T-helper 1 cell treated with Interleukin-12 subunit alpha and Interleukin-12 subunit beta and Interleukin-4 antibody, amounts not matched to agents 30 μg/mL and 1 μg/mL, for 36 hours (primary cell): ENCODE measurements around the gene RNU6-7.
A peak's percentile ranks its signal among the peaks of the same experiment; 100 is the strongest.

ENCODE experiments used
- H3K27ac Mint-ChIP-seq: one replicate; pipeline ENCODE4 v1.8.0; 2021; ENCODE audit warnings: mild to moderate bottlenecking, mixed read lengths
- H3K27me3 Mint-ChIP-seq: one replicate; pipeline ENCODE4 v1.8.0; 2021; ENCODE audit warnings: low read depth, mixed read lengths
- H3K36me3 Mint-ChIP-seq: one replicate; pipeline ENCODE4 v1.8.0; 2021; ENCODE audit warnings: low read depth, mixed read lengths
- H3K4me1 Mint-ChIP-seq: one replicate; pipeline ENCODE4 v1.8.0; 2021; ENCODE audit warnings: low read depth, mixed read lengths
- H3K4me3 Mint-ChIP-seq: one replicate; pipeline ENCODE4 v1.8.0; 2021; ENCODE audit warnings: mild to moderate bottlenecking, moderate library complexity, mixed read lengths
- H3K9me3 Mint-ChIP-seq: one replicate; pipeline ENCODE4 v1.8.0; 2021; ENCODE audit warnings: mixed read lengths

The RNU6-7 gene

DNA sequence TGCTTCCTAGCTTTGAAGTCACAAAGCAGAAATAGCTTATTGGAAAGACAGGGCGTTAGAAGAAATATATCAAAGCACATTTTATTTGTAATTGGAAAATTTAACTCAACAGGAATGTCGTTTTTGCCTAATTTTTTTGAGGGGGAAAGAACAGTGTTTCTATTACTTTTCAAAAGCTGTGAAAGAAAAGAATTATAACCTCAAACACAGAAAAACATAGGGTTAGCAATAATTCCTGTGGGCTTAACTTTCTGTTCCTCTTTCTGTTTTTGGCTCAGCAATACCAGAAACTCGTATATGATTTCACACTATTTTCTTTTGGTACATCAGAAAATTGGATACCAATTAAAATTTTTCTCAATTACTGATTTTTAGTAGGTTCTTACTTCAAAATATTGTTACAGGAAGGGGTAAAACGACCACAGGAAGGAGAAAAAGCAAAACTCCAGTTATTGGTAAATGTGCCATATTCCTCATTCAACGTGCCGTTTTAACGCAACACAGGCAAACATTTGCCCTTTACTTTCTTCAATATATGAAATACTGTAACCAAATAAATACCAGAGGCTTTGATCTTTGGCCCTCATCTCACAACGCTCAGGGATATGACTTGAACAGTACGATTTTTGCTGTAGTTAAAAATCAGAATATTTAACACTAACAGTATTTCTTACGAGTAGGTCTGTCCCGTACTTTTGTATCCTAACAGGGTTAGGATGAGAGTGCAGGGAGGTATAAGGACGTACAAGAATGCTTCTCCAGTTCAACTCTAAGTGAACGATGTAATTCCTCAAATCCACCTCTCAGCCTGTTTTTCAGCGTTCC, 1.3 kb upstream of the RNU6-7 start:
- H3K27me3 Mint-ChIP-seq = peaks cover 4% of the 10 kb centered on the region
- H3K4me1 Mint-ChIP-seq = peaks cover 30% of the 10 kb centered on the region
- H3K36me3 Mint-ChIP-seq = no peaks in the 10 kb centered on the region
- peak overlapping the region; percentile 98 for H3K27ac Mint-ChIP-seq
- H3K9me3 Mint-ChIP-seq = no peaks in the 10 kb centered on the region
- peak overlapping the region; percentile 88 for H3K4me3 Mint-ChIP-seq

- Mint-ChIP-seq H3K36me3 (no peaks in the 10 kb centered on the region), H3K27me3 (peaks cover 5% of the 10 kb centered on the region), H3K4me3 (peak overlapping the region; percentile 88), H3K27ac (peak overlapping the region; percentile 98), H3K9me3 (no peaks in the 10 kb centered on the region), H3K4me1 (peaks cover 33% of the 10 kb centered on the region)
Observed at GRCh38 chr14:32201193-32201815, 541 bp upstream of the RNU6-7 start.

- Mint-ChIP-seq H3K9me3 (no peaks in the 10 kb centered on the region), H3K4me3 (peak overlapping the region; percentile 88), H3K4me1 (peaks cover 36% of the 10 kb centered on the region)
Observed at GRCh38 chr14:32202491-32202997, 699 bp downstream of the RNU6-7 start.

DNA sequence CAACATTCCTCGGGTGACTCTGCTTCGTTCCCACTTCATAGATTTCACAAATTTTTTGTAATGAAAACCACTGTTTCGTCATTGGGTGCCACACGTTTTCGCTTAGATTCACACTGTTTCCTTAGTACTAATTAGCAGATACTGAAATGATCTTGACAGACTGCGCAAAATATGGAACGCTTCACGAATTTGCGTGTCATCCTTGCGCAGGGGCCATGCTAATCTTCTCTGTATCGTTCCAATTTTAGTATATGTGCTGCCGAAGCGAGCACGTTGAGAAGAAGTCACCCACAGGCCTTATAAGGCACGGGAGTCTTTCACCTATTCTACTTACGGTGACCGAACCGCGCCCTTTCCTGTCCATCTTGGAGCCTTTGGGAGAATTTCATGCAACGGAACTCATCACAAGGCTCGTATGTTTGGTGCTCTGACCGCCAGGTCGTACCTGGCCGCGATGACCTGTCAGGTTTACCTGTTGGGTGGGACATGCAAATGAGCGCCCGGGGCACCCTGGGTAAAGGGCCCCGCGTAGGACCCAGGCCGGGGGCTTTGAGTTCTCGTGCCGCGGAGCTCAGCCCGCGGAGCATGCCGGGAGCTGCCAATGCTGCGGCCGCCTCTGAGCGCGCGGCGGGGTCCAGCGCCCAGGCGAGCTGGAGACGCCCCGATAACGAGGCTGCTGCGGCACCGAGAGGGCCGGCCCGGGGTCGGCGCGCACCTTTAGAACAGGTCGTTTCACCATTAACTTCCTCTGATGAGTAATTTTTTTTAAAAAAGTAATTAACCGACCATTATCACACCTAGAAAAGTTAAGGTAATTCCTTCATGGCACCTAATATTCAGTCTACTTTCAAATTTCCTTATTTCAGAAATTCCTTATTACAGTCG, 1.4 kb downstream of the RNU6-7 start, which contains the start of gene RNU6-8:
RNU6-8 (minus strand) TSS at position 272 of the 885 bp plus-strand sequence.
- Mint-ChIP-seq H3K36me3 (no peaks in the 10 kb centered on the region), H3K27me3 (peaks cover 15% of the 10 kb centered on the region), H3K9me3 (no peaks in the 10 kb centered on the region), H3K27ac (peak within 1 kb of the TSS; percentile 98), H3K4me1 (peaks cover 36% of the 10 kb centered on the region), H3K4me3 (peak within 1 kb of the TSS; percentile 88)

More at GRCh38 chr14:32202491-32202997, 699 bp downstream of the RNU6-7 start:
- no peaks in the 10 kb centered on the region for H3K36me3 Mint-ChIP-seq
- H3K27ac Mint-ChIP-seq = peak overlapping the region; percentile 98
- H3K27me3 Mint-ChIP-seq = peaks cover 10% of the 10 kb centered on the region

GRCh38 chr14:32203928-32204357, 2.1 kb downstream of the RNU6-7 start:
- Mint-ChIP-seq H3K27ac (peak overlapping the region; percentile 78), H3K27me3 (peaks cover 18% of the 10 kb centered on the region), H3K9me3 (no peaks in the 10 kb centered on the region), H3K4me3 (peak overlapping the region; percentile 88), H3K36me3 (no peaks in the 10 kb centered on the region), H3K4me1 (peaks cover 36% of the 10 kb centered on the region)

DNA sequence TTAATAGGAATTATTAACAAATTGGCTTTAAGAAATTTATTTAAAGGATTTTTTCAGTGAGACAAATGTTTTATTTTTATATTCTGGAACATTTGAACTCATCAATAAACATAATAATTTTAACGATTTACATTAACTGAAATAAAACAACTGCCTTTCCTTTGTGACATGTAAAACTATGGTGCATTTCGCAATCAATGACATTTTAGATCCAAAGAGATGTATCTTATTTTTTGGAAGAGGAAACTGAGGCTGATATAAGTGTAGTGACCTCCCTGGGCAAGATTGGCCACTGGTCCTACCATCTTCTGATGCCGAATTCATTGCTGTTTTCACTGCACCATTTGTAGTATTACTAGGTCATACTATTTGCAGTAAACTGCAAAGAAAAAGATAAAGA, 3.7 kb downstream of the RNU6-7 start:
- H3K27me3 Mint-ChIP-seq = peaks cover 25% of the 10 kb centered on the region
- H3K4me3 Mint-ChIP-seq = no peak overlapping the region
- no peak overlapping the region for H3K27ac Mint-ChIP-seq
- no peaks in the 10 kb centered on the region for H3K9me3 Mint-ChIP-seq
- no peaks in the 10 kb centered on the region for H3K36me3 Mint-ChIP-seq
- H3K4me1 Mint-ChIP-seq = peaks cover 34% of the 10 kb centered on the region

- no peaks in the 10 kb centered on the region for H3K9me3 Mint-ChIP-seq
- no peak overlapping the region for H3K4me3 Mint-ChIP-seq
Observed at GRCh38 chr14:32205984-32206383, 4.1 kb downstream of the RNU6-7 start.

DNA sequence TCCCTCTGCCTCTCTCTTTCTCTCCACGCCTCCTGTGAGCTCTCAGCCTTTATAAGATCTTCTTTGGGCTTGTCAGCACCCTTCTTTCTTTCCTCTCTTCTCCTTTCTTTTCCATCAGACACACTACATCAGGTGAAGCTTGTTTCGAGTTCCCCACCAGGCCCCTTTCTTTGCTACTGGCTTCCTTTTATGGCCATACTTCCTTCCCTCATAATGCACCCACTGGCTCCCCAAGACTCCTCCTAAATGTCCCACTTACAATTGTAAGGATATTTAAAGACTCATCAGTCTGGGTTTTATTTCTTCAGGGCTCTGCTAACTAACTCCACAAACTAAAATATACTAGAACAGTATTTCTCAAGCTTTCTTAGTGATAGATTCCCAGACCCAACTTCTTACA, 4.7 kb downstream of the RNU6-7 start:
- Mint-ChIP-seq H3K27me3 (peaks cover 25% of the 10 kb centered on the region), H3K36me3 (no peaks in the 10 kb centered on the region), H3K9me3 (no peaks in the 10 kb centered on the region), H3K4me3 (no peak overlapping the region), H3K27ac (no peak overlapping the region), H3K4me1 (peaks cover 30% of the 10 kb centered on the region)

More at GRCh38 chr14:32205984-32206383, 4.1 kb downstream of the RNU6-7 start:
- H3K4me1 Mint-ChIP-seq = peaks cover 31% of the 10 kb centered on the region
- H3K27me3 Mint-ChIP-seq = peaks cover 25% of the 10 kb centered on the region
- no peak overlapping the region for H3K27ac Mint-ChIP-seq
- no peaks in the 10 kb centered on the region for H3K36me3 Mint-ChIP-seq

DNA sequence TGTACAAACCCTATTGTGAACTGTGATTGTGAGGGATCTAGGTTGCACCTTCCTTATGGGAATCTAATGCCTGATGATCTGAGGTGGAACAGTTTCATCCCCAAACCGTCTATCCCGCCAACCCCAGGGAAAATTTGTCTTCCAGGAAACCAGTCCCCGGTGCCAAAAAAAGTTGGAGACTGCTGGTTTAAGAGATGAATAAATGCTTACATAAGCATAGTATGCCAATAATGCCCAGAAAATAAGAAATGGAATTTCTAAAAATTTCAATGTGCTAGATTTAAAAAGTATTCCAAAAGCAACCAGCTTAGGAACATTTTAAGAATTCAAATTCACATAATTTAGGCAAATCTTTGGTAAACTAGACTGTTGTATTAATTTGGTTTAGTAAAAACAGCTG, 6.6 kb downstream of the RNU6-7 start:
- peaks cover 25% of the 10 kb centered on the region for H3K27me3 Mint-ChIP-seq
- peaks cover 15% of the 10 kb centered on the region for H3K4me1 Mint-ChIP-seq
- no peaks in the 10 kb centered on the region for H3K9me3 Mint-ChIP-seq
- H3K36me3 Mint-ChIP-seq = no peaks in the 10 kb centered on the region
- no peak overlapping the region for H3K4me3 Mint-ChIP-seq
- no peak overlapping the region for H3K27ac Mint-ChIP-seq

DNA sequence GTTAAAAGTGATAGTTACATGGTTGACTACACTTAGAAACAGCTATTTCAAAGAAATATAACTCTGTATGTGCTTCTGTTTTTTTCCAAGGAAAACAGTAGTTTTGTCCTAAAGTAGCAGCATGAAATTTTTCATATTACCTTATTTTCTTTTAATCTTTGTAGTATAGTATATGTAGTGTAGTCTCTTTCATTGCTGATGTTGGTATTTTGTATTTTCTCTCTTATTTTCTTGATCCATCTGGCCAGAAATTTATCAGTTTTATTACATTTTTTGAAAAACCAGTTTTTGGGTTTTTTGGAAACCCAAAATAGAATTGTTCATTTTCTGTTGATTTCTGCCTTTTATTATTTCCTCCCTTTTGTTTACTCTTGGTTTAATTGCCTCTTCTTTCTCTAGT, 7.6 kb downstream of the RNU6-7 start:
- peaks cover 23% of the 10 kb centered on the region for H3K27me3 Mint-ChIP-seq
- no peaks in the 10 kb centered on the region for H3K36me3 Mint-ChIP-seq
- H3K4me1 Mint-ChIP-seq = peaks cover 8% of the 10 kb centered on the region
- H3K27ac Mint-ChIP-seq = no peak overlapping the region
- no peak overlapping the region for H3K4me3 Mint-ChIP-seq
- no peaks in the 10 kb centered on the region for H3K9me3 Mint-ChIP-seq

- H3K27me3 Mint-ChIP-seq = peaks cover 22% of the 10 kb centered on the region
- H3K4me1 Mint-ChIP-seq = peaks cover 3% of the 10 kb centered on the region
- H3K27ac Mint-ChIP-seq = no peak overlapping the region
- H3K36me3 Mint-ChIP-seq = no peaks in the 10 kb centered on the region
- no peaks in the 10 kb centered on the region for H3K9me3 Mint-ChIP-seq
- H3K4me3 Mint-ChIP-seq = no peak overlapping the region
Observed at GRCh38 chr14:32211068-32211404, 9.2 kb downstream of the RNU6-7 start.

GRCh38 chr14:32212833-32213232, 11.0 kb downstream of the RNU6-7 start:
- Mint-ChIP-seq H3K36me3 (no peaks in the 10 kb centered on the region), H3K9me3 (no peaks in the 10 kb centered on the region), H3K4me3 (no peak overlapping the region), H3K27me3 (peaks cover 15% of the 10 kb centered on the region), H3K27ac (no peak overlapping the region), H3K4me1 (no peaks in the 10 kb centered on the region)

DNA sequence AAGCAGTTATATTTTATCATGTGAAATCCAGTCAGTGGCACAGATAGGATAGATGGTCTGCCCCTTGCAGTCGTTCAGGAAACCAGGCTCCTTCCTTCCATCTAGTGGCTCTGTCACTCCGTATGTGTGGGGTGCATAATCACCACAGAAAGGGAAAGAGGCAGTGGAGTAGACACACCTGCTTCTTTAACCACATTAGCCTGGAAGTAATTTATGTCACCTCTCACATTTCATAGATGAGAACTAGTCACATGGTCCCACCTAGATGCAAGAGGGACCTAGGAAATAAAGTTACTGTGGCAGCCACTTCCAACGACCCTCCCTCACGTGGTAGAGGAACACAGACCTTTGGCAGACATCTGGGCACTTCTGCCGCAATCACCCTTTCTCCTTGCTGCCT, 15.5 kb downstream of the RNU6-7 start:
- Mint-ChIP-seq H3K9me3 (no peaks in the 10 kb centered on the region), H3K4me3 (no peak overlapping the region), H3K27me3 (no peaks in the 10 kb centered on the region), H3K4me1 (no peaks in the 10 kb centered on the region), H3K27ac (no peak overlapping the region), H3K36me3 (no peaks in the 10 kb centered on the region)

- no peak overlapping the region for H3K4me3 Mint-ChIP-seq
- H3K36me3 Mint-ChIP-seq = no peaks in the 10 kb centered on the region
- H3K27ac Mint-ChIP-seq = no peak overlapping the region
- no peaks in the 10 kb centered on the region for H3K9me3 Mint-ChIP-seq
- no peaks in the 10 kb centered on the region for H3K27me3 Mint-ChIP-seq
- H3K4me1 Mint-ChIP-seq = no peaks in the 10 kb centered on the region
Observed at GRCh38 chr14:32224737-32225377, 23.0 kb downstream of the RNU6-7 start.
